GM12878 (cell line): ENCODE measurements around the gene RPS15A. TPM values are rescaled to one million over a fixed set of nuclear protein-coding genes. Genes with fewer than 3 reads are reported as not detected.
A peak's percentile ranks its signal among the peaks of the same experiment; 100 is the strongest.

ENCODE experiments used
- ATAC-seq: fragments of 200-7000 bp; cut with Tn5 transposase; 3 replicates; pipeline ENCODE4 v1.9.1; 2020; ENCODE audit warnings: mild to moderate bottlenecking, moderate library complexity
- BruUV-seq: library from RNA; stranded (reverse); fragments of 400-500 nt; replicated peaks from 2 replicates; lab custom pipeline; 2021; lab: Mats Ljungman, UMichigan
- CTCF ChIA-PET: fragments of 300-600 bp; sonication (Branson Sonifier 250); formaldehyde crosslinking; extraction: SDS; loops from one replicate; lab custom pipeline; 2021; ENCODE audit warnings: inconsistent platforms; lab: Yijun Ruan, JAX
- POLR2A ChIA-PET: fragments of 350-600 bp; formaldehyde crosslinking; extraction: SDS; loops from one replicate; lab custom pipeline; 2021; ENCODE audit warnings: inconsistent platforms; lab: Charles Lee
- RAD21 ChIA-PET: fragments of 300-600 bp; sonication (Branson Sonifier 250); formaldehyde crosslinking; loops from one replicate; lab custom pipeline; 2023; ENCODE audit warnings: antibody characterized with exemption; ENCODE audit not compliant: unreplicated experiment; lab: Charles Lee
- SMC1A ChIA-PET: fragments of 300-600 bp; sonication (Branson Sonifier 250); formaldehyde crosslinking; loops from one replicate; lab custom pipeline; 2023; ENCODE audit not compliant: unreplicated experiment, uncharacterized antibody; lab: Charles Lee
- DNase-seq: peaks from one replicate; pipeline ENCODE4 v3.0.0-alpha.2; 2011; ENCODE audit warnings: low read depth, low spot score
- FAIRE-seq: peaks from 3 replicates; lab custom pipeline; 2011; peaks lifted over from hg19 to GRCh38; lab: Jason Lieb, UNC
- H2AFZ ChIP-seq: 2 replicates; pipeline ENCODE4 v1.6.0; 2011; ENCODE audit warnings: low read depth, low read length, control low read depth; ENCODE audit not compliant: control insufficient read depth
- H3K27ac ChIP-seq: 2 replicates; pipeline ENCODE4 v1.5.1; 2011; ENCODE audit warnings: control low read depth; ENCODE audit not compliant: control insufficient read depth, insufficient read depth
- H3K27me3 ChIP-seq, 2 experiments: replicated peaks in 1 of 2; 2 replicates each; pipeline versions ENCODE4 v1.6.0 to v1.6.1; 2011; ENCODE audit warnings: low read length in 1 of 2; ENCODE audit not compliant: control insufficient read depth in 2 of 2, insufficient read depth in 2 of 2
- H3K36me3 ChIP-seq, 2 experiments: 2 replicates each; pipeline ENCODE4 v1.5.1; 2011; ENCODE audit warnings: low read length in 1 of 2; ENCODE audit not compliant: control insufficient read depth in 2 of 2, insufficient read depth in 2 of 2
- H3K4me1 ChIP-seq: 2 replicates; pipeline ENCODE4 v1.6.1; 2011; ENCODE audit warnings: mild to moderate bottlenecking, low read length, moderate library complexity, mixed read lengths; ENCODE audit not compliant: control insufficient read depth, insufficient read depth
- H3K4me2 ChIP-seq: 2 replicates; pipeline ENCODE4 v1.6.0; 2011; ENCODE audit warnings: control low read depth; ENCODE audit not compliant: control insufficient read depth, insufficient read depth
- H3K4me3 ChIP-seq: fragments of 200-600 bp; sonication (generic); 2 replicates; pipeline ENCODE4 v1.5.1; 2016
- H3K79me2 ChIP-seq: 2 replicates; pipeline ENCODE4 v1.6.0; 2011; ENCODE audit warnings: low read length; ENCODE audit not compliant: control insufficient read depth, insufficient read depth
- H3K9ac ChIP-seq: 2 replicates; pipeline ENCODE4 v1.8.0; 2011; ENCODE audit warnings: low read length, control low read depth, mixed read lengths; ENCODE audit not compliant: control insufficient read depth, insufficient read depth
- H3K9me3 ChIP-seq: replicated peaks from 3 replicates; pipeline ENCODE4 v1.5.1; 2011; ENCODE audit warnings: mild to moderate bottlenecking, low read length; ENCODE audit not compliant: control insufficient read depth, insufficient read depth
- H4K20me1 ChIP-seq: 2 replicates; pipeline ENCODE4 v1.6.0; 2011; ENCODE audit not compliant: control insufficient read depth, insufficient read depth
- CHD2 ChIP-seq: IDR thresholded peaks from 2 replicates; pipeline ENCODE4 v1.6.1; 2011; ENCODE audit warnings: low read depth, low read length, improper control_type of control experiment, borderline replicate concordance
- HDAC2 ChIP-seq: fragments of 200-600 bp; sonication (generic); IDR thresholded peaks from 2 replicates; pipeline ENCODE4 v1.6.1; 2017
- HSF1 ChIP-seq: fragments of 150-350 bp; IDR thresholded peaks from 2 replicates; pipeline ENCODE4 v1.6.1; 2014; ENCODE audit warnings: mild to moderate bottlenecking, low read depth, low read length
- NKRF ChIP-seq: fragments of 450-650 bp; conservative IDR thresholded peaks from 2 replicates; pipeline ENCODE4 v1.6.1; 2017; ENCODE audit warnings: mild to moderate bottlenecking, moderate library complexity
- NR2C2 ChIP-seq: IDR thresholded peaks from 2 replicates; pipeline ENCODE4 v1.6.1; 2011; ENCODE audit warnings: borderline replicate concordance, low read depth; ENCODE audit not compliant: control insufficient read depth, insufficient read length
- RCOR1 ChIP-seq: conservative IDR thresholded peaks from 2 replicates; pipeline ENCODE4 v1.6.1; 2012; ENCODE audit warnings: low read depth, low read length, improper control_type of control experiment
- RELA ChIP-seq: fragments of 450-650 bp; IDR thresholded peaks from 2 replicates; pipeline ENCODE4 v1.8.0; 2014; ENCODE audit warnings: borderline replicate concordance; ENCODE audit not compliant: partially characterized antibody
- SRF ChIP-seq, 2 experiments: IDR thresholded peaks; 2 replicates each; pipeline ENCODE4 v1.6.1; 2011; ENCODE audit warnings: low read depth in 2 of 2, low read length in 2 of 2, mild to moderate bottlenecking in 1 of 2, moderate library complexity in 1 of 2
- SUZ12 ChIP-seq: fragments of 200-600 bp; sonication (generic); IDR thresholded peaks from one replicate; pipeline ENCODE4 v1.6.1; 2018; ENCODE audit warnings: antibody characterized with exemption, mild to moderate bottlenecking; ENCODE audit not compliant: unreplicated experiment
- USF1 ChIP-seq: IDR thresholded peaks from 2 replicates; pipeline ENCODE4 v1.6.1; 2011; ENCODE audit warnings: borderline replicate concordance, low read depth, mild to moderate bottlenecking, moderate library complexity, mixed read lengths, low read length; ENCODE audit not compliant: insufficient read depth; ENCODE audit errors: extremely low read length
- ZNF24 ChIP-seq: fragments of 450-650 bp; IDR thresholded peaks from 2 replicates; pipeline ENCODE4 v1.6.1; 2017; ENCODE audit warnings: antibody characterized with exemption, mild to moderate bottlenecking
- WGBS: methylation state at CpG from one replicate; pipeline ENCODE4 v1.1.6; 2016; ENCODE audit warnings: low lambda C conversion rate; ENCODE audit not compliant: insufficient replicate concordance, insufficient coverage; ENCODE audit errors: missing lambda C conversion rate; 5-methylcytosine and 5-hydroxymethylcytosine counted together
- in situ Hi-C: fragments of 300-500 bp; cut with MboI; formaldehyde crosslinking; loops from 9 replicates; pipeline ENCODE4 v1.14.3; 2018; ENCODE audit warnings: mixed read lengths
- intact Hi-C: fragments of 100-400 bp; cut with micrococcal nuclease; formaldehyde crosslinking; loops from one replicate; pipeline ENCODE4 v1.14.2; 2022; ENCODE audit not compliant: unreplicated experiment
- polyA plus RNA-seq, 11 experiments: library from polyadenylated mRNA; depleted of rRNA in 4 of 11; unstranded in 6 of 11; stranded (reverse) in 5 of 11; fragments of >200 nt; fragmentation: Nextera tagmentation in 4 of 11; fragmentation: Illumina TruSeq in 1 of 11; extraction: Ambion mirVana in 4 of 11; extraction: Trizol in 1 of 11; gene quantifications; 1 replicate in 1 of 11; 2 replicates in 10 of 11; pipeline versions ENCODE4 v1.2.1 to v1.2.3, GENCODE V29; 2011 to 2016; ENCODE audit warnings: inconsistent platforms in 2 of 11, missing spikeins in 2 of 11, low read depth in 1 of 11
- total RNA-seq, 4 experiments: library from RNA; depleted of rRNA in 3 of 4; stranded (reverse); fragments of >200 nt in 3 of 4; fragmentation: Illumina TruSeq in 1 of 4; extraction: Trizol in 1 of 4; gene quantifications; 2 replicates each; pipeline versions ENCODE4 v1.2.1 to v1.2.3, GENCODE V29; 2013 to 2021

The RPS15A gene
- total and polyA plus RNA-seq, 10 of the 15 experiments (the other 5 are each of a cell fraction or from before 2014, with no cell fraction given) = 1,566 to 6,408 (median 2,999) TPM

- in situ Hi-C loops = no loop called here
- H3K36me3 ChIP-seq = peaks cover 15 to 42% of the 10 kb centered on the region in 2 experiments
Measured at GRCh38 chr16:18784917-18785623, 5.1 kb downstream of the RPS15A start.

More at GRCh38 chr16:18784917-18785623, 5.1 kb downstream of the RPS15A start:
- Histone ChIP-seq H3K4me1 (peaks cover 26% of the 10 kb centered on the region), H3K9me3 (no peaks in the 10 kb centered on the region), H4K20me1 (peaks cover 24% of the 10 kb centered on the region), H3K79me2 (peaks cover 76% of the 10 kb centered on the region), H3K27me3 (no peaks in the 10 kb centered on the region), H3K9ac (peak overlapping the region; percentile 55; the same call in 1 of the 2 replicates), H3K4me3 (peak overlapping the region; percentile 93), H3K4me2 (peak overlapping the region; percentile 80), H3K27ac (no peak overlapping the region), H2AFZ (no peak overlapping the region)
- ATAC-seq (no peak), FAIRE-seq (no peak), DNase-seq (no peak)
- POLR2A ChIA-PET = interaction anchor here (8.3 kb wide), 1 partner anchor 17 kb away, joined by 128 read pairs; the partner anchor contains the start of gene ARL6IP1
- SMC1A ChIA-PET = interaction anchor here (1.0 to 6.6 kb wide), 3 partner anchors 12 to 18 kb away, joined by 3 to 64 read pairs (median 4); partner anchors contain the start of gene ARL6IP1
- WGBS = 70% methylated on average over 8 of the region's 8 CpGs
- TF ChIP-seq ZNF24 = no peak
- TF ChIP-seq SRF (IDR thresholded peaks at IDR 0.05; ENCODE audit: low read depth in 2 of 2, low read length in 2 of 2) = no peak
- TF ChIP-seq USF1 = no peak
- TF ChIP-seq RELA = no peak
- TF ChIP-seq HDAC2 = no peak
- TF ChIP-seq NR2C2 = no peak
- no peak for TF ChIP-seq SUZ12
- TF ChIP-seq CHD2 = no peak
- TF ChIP-seq HSF1 = no peak
- TF ChIP-seq NKRF = no peak
- TF ChIP-seq RCOR1 = no peak
- intact Hi-C loops = no loop called here
- no TSS peak for BruUV-seq
- RAD21 ChIA-PET = interaction anchor here (6.3 kb wide), 1 partner anchor 17 kb away, joined by 71 read pairs; the partner anchor contains the start of gene ARL6IP1
- CTCF ChIA-PET = interaction anchor here (0.6 to 1.7 kb wide), 3 partner anchors 15 to 156 kb away, joined by 3 to 6 read pairs (median 3); partner anchors contain the start of gene ARL6IP1
